GM18526 (cell line): ENCODE data around the gene CAMKMT.

ENCODE experiments used
- POLR2A ChIP-seq: IDR thresholded peaks from 3 replicates; pipeline ENCODE4 v1.6.1; 2011; ENCODE audit not compliant: insufficient read length; ENCODE audit errors: extremely low read depth

Gene CAMKMT

GRCh38 chr2:44361330-44362206, at the start of gene CAMKMT, which contains the start of gene PREPL:
CAMKMT (plus strand) TSS chr2:44361947.
PREPL (minus strand) TSS chr2:44361494; CDS start chr2:44346342, 15,152 bp downstream.
- TF ChIP-seq POLR2A, result peak; percentile 97

DNA sequence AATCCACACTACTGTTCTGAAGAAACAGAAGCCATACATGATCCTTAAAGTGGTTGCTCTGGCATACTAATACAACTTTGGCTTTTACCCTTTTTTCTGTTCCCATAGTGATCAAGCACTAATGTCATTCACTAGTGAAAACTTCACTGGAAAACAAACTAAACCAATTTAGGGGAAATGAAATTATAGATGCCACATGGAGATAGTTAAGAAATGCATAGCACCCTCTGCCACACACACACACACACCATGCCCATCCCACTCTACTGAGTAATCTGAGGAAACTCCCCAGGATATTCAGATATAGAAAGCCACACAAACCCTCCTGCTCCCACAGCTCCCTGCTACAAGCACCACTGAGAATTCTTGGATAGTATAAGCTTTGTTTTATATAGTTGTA, 47.4 kb upstream of the CAMKMT start:
- TF ChIP-seq POLR2A, result no peak

- no peak for TF ChIP-seq POLR2A
Measured at GRCh38 chr2:44315945-44316344, 45.8 kb upstream of the CAMKMT start.

DNA sequence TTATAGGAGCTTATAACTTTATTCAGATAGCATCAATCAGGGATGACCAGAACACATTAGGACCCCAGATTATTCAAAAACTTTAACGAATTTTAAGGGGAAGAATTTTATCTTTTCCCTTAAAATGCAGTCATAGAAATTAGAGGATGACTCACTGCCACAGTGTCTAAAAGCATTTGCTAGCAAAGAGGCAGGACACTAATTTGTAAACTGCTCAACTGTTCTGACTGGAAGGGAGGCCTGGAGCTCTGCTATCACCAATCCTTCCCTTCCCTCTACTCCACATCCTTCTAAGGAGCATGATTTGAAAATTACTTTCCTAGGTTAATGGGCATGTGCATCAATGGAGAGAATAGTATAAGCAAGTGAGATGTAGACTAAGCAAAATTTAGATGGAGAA, 40.9 kb upstream of the CAMKMT start:
- TF ChIP-seq POLR2A, result no peak

GRCh38 chr2:44321360-44321759, 40.4 kb upstream of the CAMKMT start:
- TF ChIP-seq POLR2A, result no peak

GRCh38 chr2:44324971-44325426, 36.7 kb upstream of the CAMKMT start:
- TF ChIP-seq POLR2A, result no peak

- no peak for TF ChIP-seq POLR2A
Measured at GRCh38 chr2:44325897-44326296, 35.9 kb upstream of the CAMKMT start.

DNA sequence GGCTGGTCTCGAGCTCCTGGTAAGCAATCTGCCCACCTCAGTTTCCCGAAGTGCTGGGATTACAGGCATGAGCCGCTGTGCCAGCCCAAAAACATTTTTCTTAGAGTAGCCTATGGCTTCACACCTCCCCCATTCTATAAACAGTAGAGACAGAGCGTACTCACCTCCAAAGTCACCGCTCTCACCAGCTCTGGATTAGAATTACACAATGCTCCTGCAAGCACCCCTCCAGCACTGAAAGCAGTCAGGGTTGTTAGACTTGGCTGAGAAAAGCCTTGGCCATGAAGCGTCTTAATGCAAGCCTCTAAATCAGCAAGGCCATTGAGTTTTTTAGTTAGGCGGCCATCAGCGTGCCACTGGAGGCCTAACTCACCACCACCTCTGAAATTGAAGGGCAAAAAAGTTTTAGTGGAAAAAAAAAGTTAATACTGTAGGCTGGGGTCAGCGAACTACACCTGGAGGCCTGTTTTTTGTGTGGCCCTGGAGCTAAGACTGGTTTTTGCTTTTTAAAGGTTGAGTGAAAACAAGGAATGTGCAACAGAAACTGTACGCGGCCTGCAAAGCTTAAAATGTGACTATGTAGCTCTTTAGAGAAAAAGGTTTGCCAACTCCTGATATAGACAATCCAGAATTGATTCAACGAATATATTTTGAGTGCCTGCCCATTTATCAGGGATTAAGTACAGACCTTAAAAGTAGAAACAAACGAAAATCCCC, 35.0 kb upstream of the CAMKMT start:
- TF ChIP-seq POLR2A, result no peak

DNA sequence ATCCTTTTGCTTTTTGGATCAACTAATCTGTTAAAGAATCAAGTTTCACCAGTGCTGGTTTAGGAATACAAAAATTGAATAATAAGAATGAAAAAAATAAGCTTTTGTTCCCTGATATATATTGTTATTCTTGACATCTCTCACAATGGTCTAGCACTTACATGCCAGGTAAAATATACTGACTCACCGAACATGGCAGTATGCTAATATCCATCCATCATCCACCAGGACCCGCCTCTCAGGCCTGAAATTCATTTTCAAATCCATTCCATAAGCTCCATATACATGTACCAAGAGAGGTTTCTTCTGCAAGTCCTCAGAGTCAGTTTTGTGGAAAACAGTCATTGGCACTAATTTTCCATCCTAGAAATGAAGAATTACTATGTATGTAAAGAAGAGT, 33.0 kb upstream of the CAMKMT start:
- TF ChIP-seq POLR2A, result no peak

- TF ChIP-seq POLR2A, result no peak
Measured at GRCh38 chr2:44329343-44329742, 32.4 kb upstream of the CAMKMT start.

DNA sequence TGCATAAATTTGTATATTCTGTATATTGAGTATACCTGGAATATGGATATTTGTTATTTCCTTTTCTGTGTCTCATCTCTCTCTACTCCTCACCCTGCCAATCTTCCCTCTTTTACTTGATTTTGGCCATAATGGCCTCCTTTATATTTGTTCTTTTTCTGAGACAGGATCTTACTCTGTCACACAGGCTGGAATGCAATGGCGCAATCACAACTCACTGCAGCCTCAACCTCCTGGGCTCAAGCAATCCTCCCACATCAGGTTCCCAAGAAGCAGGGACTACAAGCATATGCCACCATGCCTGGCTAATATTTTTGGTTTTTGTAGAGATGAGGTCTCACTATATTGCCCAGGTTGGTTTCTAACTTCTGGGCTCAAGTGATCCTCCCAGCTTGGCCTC, 30.9 kb upstream of the CAMKMT start:
- TF ChIP-seq POLR2A, result no peak

DNA sequence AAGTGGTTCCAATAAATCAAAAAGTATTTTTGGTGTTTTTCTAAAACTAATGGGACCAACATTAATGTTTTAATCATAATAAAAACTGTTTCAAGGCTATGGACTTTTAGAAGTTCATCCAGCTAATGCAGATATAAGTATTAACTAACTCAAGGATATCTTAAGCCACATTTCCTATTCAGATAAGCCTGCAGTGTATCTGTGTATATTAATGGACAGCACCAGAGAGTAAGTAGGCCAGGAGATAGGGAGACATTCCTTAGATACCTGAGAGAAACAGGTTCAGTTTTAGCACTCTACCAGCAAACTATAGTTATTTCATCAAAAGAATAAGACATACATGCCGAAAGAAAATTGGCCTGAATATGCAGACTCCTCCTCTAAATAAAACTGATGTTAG, 27.8 kb upstream of the CAMKMT start:
- TF ChIP-seq POLR2A, result no peak

- TF ChIP-seq POLR2A, result no peak
Measured at GRCh38 chr2:44335806-44336538, 25.8 kb upstream of the CAMKMT start.

DNA sequence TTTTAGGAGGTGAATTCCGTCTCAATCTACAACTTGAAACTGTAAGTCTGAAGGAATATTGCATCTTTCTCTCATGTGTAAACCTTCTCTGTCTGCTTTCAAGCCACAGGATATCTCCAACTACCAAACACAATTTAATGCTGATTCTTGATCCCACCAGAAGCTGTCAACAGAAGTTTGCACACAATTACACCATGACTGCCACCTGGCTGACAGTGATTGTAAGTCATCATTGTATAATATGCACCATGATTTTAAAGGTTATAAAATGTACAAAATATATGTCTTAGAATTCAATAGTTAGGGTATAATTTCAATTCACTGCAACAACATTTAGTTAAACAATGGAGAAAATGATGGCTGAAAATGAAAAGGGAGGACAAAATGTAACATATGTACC, 18.9 kb upstream of the CAMKMT start:
- TF ChIP-seq POLR2A, result no peak

DNA sequence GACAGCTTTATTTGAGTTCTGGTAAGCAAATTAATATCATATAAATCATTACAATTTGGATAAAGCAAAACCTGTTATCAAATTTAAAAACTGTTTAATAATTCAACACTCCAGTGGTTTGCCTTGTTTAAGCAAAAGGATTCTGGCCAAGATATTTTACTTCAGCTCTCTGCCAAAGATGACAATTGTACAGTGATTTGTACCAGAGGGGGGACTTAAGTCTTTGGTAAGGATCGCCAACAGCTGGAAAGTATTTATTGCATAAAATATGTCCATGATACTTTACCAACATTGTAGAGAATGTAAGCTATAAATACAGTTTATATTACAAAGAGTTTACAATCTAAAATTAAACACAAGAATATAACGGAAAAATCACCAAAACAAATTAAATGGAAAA, 14.2 kb upstream of the CAMKMT start:
- no peak for TF ChIP-seq POLR2A
